Left cardiac atrium (tissue), 4 donors: ENCODE results near the gene MTMR10. TPM values are rescaled to one million over a fixed set of nuclear protein-coding genes. Genes with fewer than 3 reads are reported as not detected.

Experiments
- ATAC-seq, 2 donors: fragments of 200-7000 bp; cut with Tn5 transposase; one replicate each; pipeline ENCODE4 v1.9.1; 2020; ENCODE audit warnings: mild to moderate bottlenecking in 2 of 2, moderate library complexity in 2 of 2
- DNase-seq: peaks from one replicate; pipeline ENCODE4 v3.0.0-alpha.2; 2020
- intact Hi-C, 2 donors: fragments of 100-400 bp; cut with DNase I; formaldehyde crosslinking; loops; one replicate each; pipeline versions ENCODE4 v1.14.1 to v1.15.1; 2022 to 2023
- total RNA-seq, 2 donors: library from RNA; stranded (reverse); fragmentation: NEBNext Ultra II Directional; extraction: Animal tissue kit (Norgen Biotek cat#: 25700); gene quantifications; one replicate each; pipeline ENCODE4 v1.2.1, GENCODE V29; 2021
- donor health status: DM: no; HTN: yes; CAD: no.
- donor health status: DM: no; HTN: yes; CAD: no; lungs with severe emphysema.
- donor health status: DM: yes; HTN: yes; CAD: no.
- donor health status: Dilated cardiomyopathy.

The MTMR10 gene
- total RNA-seq, 2 donors from 2014 or later = 15.5 to 31.1 TPM

DNA sequence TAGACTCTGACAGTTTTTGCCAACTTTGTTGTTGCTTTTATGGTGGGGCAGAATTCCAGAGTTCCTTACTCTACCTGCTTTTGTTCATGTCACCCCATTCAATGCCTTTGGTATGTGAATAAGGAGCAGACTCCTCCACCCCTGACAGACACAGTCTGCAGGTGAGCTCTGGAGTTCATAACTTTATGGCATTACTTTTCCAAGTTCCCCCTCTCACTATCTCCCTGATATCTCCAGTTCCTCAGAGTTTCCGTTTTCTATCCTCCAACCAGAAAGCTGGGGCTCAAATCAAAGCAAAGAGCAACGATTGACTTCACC, 23.1 kb upstream of the MTMR10 start:
- DNase-seq = no peak
- no peak for ATAC-seq
- intact Hi-C loops = no loop called here

DNA sequence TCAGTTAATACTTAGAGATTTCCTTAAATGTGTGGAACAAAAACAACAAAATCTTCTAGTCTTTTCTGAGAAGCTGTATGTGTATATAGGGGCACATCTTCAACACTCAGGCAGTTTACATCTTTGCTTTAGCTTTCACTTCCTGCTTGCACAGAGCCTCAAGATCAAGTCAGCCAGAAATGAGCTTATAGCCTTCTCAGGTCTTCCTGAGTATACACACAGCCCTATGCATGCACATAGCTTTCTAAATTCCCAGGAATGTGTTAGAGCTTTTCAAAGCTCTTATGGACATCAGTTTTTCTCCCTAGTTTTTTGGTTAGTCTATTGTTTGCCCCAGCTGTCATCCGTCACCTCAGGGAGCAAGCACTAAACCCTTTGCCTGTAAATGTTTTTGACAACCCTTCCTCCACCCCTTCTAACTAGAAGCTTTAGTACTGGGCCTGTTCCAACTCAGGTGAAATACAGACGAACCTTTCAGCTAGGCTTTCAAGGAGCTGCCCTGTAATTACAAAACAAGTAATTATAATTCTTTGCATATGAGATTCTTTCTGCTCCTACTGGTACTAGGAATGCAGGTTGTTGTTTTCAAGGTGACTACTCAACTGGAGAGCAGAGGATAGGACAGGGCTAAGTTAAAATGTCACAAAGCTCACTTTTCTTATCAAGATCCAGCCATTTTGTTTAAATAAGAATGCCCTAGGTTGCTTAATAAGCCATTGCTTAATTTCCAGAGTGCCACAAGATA, 22.6 kb upstream of the MTMR10 start:
- DNase-seq (no peak), ATAC-seq (no peak)
- intact Hi-C loops = no loop called here

DNA sequence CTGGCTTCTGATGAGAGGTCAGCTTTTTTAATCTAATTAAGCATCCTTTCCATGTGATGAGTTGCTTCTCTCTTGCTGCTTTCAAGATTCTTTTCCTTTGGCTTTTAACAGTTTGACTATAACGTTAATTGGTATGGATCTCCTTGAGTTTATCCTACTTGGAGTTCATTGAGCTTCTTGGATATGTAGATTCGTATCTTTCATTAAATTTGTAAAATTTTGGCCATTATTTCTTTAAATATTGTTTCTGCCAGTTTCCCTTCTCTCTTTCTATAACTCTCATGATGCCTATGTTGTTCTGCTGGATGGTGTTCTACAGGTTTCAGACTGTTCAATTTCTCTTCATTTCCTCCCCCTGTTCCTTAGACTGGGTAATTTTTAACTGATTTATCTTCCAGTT, 21.0 kb upstream of the MTMR10 start:
- intact Hi-C loops = no loop called here
- DNase-seq (no peak), ATAC-seq (no peak)

DNA sequence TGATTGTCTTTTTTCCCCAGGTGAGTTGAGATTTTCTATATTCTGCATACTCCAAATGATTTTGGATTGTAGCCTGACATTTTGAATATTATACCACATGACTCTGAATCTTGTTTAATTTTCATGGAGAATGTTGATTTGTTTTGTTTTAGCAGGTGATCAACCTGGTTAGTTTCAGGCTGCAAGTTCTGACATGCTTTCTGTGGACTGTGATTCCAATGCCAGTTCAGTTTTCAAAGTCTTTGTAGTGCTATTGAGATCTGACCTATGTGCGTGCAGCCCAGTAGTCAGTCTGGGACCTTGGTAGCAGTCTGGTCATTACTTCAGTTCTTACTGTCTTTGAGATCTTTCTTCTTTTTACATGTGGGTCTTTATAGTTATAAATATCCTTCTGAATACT, 18.6 kb upstream of the MTMR10 start:
- DNase-seq (no peak), ATAC-seq (no peak)
- intact Hi-C loops = no loop called here

DNA sequence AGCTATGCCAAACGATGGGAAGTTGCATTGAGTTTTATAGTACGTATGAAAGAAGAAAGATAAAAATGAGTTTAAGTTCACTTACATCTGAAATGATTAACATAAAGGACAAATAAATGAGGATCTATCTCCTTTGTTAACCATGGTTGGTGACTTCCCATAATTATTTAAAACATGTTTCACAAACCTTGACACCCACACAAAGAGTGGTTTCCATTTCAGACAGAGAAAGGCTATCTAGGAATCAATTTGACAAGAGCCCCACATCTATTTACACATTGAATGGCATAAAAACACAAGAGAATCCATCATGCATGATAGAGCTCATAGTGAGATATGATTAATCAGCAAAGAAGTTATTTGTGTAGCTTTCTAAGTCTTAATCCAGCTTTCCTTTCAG, 14.2 kb upstream of the MTMR10 start:
- intact Hi-C loops = no loop called here
- DNase-seq = no peak

DNA sequence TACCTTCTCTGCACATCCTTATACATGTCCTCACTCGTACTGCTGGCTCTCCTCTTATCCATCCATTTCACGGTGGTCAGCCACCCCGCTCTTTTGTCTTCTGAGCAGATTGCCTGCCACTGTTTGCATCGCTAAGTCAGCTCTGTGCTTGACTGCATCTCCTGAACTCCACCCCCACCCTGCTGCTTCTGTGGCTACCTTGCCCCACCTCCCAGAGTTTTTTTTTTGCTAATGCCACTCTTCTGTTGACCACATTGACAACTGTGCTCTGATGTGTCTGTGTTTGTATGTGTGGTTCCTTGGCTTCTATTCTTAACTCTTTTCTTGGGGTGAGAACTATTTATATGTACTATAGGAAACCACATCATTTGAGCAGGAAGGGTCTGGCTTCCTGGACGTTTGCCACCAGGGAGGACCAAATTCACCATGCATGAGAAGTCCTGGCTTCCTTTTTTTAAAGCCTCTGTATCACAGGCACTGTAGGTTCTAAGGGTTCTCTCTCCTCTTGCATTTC, 12.8 kb upstream of the MTMR10 start:
- ATAC-seq (peak in 1 of 2 donors; percentile 69), DNase-seq (peak; percentile 57)
- intact Hi-C loops = no loop called here

More for the DNA sequence above, 14.2 kb upstream of the MTMR10 start:
- ATAC-seq = no peak

DNA sequence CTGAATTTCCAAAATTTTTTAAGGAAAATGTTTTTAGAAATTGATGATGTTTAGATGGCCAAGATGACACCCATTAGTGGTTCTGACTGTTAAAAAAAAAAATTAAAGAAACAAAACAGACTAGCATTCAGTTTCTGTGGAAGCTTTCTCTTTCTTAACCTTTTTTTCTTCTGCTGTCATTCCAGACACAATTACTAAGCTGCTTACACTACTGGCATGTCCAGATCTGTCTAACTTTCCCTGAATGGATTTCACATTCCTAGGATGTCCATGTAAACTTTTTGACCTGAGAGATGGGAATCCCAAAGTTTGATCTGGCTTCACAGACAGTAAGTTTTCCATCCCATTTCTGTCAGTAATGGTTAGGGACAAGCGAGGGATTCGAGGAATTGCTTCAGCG, 10.3 kb upstream of the MTMR10 start:
- ATAC-seq (no peak), DNase-seq (no peak)
- intact Hi-C loops = no loop called here

DNA sequence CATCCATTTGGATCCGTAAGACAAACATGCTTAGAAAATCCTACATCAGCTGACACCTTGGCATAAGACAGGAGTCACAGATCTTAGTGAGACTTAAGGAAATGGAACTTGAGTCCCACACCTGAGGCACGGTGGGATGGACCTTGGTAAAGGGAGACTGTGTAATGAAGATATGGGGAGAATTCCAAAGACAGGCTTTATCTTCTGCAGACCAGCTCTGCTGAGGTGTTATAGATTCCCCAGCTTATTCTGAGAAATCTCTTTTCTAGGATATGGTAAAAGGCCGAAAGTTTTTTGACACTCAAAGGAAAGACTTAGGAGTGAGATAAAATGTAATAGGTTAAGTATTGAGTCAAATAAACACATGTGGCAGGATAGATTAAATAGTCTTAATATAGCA, 8.3 kb upstream of the MTMR10 start:
- DNase-seq (no peak), ATAC-seq (no peak)
- intact Hi-C loops = no loop called here

DNA sequence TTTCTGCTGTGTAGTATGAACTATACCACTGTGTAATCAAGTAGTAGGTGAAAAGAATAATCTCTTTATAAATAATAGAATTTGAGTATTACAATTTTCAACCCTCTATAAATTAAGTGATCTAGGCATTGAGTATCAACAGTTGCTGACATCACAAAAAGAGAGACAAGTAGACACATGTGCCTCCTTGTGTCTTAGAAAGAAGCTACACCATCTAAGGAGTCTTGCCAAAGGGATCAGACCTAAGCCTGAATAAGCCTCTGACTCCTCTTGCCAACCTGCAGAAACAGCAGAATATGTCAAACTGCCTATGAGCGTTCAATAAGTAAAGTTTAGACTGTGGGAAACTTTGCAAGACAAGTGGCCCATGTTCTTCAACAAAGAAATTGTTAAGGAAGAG, 5.8 kb upstream of the MTMR10 start:
- no peak for DNase-seq
- ATAC-seq = no peak
- intact Hi-C loops = no loop called here

DNA sequence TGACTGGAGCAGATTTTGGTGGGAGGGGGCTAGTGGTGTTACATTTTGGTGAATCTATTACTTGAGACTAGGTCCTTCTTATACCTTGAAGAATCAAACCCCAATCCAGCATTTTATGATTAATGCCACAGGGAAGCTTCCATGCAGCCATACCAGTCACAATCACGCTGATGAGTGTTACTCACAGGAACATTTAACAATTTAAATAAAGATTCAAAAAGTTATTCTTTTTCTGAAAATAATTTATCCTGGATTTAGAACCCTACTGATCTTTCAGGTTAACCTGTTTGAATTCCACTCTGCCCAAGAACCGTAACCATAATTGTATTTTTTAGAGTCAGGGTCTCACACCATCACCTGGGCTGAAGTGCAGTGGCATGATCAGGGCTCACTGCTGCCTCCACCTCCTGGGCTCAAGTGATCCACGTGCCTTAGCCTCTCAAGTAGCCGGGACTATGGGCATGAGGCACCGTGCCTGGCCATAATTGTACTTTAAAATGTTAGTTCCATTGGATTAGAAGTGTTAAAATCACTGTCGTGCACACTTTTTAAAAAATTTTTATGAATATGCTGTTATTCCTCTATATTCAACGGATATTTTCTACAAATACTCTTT, 929 bp upstream of the MTMR10 start:
- no peak for DNase-seq
- no peak for ATAC-seq
- intact Hi-C loops = no loop called here

DNA sequence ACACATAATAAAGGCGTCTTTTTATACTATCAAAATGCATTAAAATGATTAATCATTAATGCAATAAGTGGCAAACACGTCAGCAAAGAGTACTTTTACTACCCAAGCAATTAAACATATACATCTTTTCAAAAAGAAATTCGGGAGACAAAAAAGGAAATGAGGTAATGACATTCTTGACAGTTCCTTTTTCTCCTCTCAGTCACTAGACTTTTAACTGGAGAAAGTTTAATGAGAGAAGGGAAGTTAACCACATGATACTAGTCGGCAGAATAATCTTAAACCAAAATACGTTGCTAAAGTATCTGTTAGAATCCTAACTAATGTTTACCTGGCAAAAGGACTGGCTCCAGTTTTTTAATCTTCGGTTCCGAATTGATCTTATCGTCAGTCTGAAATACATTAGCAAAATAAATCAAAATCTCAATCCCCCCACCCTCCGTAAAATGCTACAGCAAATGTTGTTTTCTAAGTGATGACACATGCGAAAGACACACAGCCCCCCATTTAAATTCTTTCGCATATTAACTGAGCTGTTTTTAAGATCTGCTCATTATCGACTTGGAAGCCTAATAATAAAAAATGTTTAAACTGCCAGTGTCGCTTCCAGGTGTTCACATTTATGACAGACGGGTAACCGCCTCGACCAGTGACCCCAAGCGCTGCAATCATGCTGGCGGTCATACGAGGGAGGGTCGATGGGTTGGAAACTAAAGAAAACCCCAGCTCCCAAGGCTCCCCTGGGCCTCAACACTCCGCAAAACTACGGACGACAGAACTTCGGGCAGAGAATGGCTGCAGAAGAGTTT, 778 bp downstream of the MTMR10 start:
- no peak for DNase-seq
- intact Hi-C loops = no loop called here
- no peak for ATAC-seq

DNA sequence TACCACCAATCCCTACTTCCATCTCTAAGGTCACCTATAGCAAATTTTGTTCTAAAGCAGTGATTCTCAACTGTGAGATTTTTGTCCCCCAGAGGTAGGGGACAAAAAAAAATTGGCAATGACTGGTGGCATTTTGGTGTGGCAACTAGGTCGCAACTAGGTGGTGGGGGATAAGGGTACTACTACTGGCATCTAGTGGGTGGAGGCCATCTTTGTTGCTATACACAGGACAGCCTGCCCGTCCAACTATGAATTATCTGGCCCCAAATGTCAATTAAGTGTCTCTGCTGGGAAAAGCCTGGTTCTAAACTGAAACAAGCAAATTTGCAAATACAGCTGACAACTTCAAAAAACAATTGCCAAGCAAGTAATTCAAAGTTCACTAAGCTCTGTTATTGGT, 1.4 kb downstream of the MTMR10 start:
- intact Hi-C loops = no loop called here
- DNase-seq (no peak), ATAC-seq (no peak)

DNA sequence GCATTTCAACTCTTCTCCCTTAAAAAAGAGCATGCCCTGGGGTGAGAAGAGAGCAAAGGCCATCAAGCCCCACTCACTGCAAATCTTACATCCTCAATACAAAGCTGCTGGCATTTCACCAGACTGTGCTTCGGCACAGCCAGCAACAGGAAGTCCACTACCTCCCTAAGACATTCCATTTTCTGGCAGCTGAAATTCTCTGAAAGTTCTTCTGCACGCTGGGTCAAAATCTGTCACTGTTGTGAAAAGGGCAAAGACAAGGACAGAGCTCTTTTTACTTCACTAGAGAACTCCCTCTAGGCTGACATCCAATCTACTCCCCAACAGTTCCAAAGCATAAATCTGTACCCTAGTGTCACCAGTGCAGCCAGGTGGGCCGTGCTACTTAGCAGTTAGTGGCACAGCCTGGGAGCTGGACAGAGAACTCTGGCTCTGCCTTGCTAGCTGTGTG, 6.3 kb downstream of the MTMR10 start:
- ATAC-seq (peak; percentile 46 to 54), DNase-seq (no peak)
- intact Hi-C loops = no loop called here

DNA sequence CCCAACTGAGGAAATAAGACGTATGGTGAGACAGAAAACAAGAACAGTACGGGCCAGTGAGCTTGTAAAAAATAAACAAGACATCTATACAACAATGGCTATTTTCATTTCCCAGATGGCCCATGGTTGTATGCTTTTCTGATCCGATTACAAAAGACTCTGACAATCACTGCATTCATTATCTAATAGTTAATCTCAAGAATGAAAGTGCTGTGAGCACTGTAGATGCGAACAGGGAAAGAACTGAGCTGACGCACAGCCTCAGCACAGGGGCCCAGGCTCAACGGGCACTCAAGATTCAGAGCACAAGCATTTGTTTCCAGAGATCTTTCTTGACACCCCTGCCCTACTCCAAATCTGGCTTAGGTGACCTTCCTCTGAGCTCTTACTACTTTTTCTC, 6.9 kb downstream of the MTMR10 start:
- intact Hi-C loops = no loop called here
- ATAC-seq = peak in 1 of 2 donors; percentile 26

DNA sequence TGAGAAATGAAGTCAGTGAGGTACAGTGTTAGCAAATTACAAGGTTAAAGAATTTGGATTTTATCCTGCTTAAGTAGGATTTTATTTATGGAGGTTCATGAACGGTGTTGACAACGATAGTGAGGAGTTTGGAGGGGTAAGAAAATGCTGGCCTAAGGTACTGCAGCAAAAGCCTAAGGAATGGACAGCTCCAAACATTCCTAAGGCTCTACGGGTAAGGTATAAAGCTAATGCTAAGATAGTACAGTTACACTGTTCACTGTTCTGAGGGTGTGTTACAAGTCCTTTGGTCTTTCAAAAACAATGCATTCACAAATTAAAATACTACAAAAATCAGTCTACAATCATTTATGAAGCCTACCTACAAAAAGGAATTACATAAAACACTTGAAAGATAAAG, 7.3 kb downstream of the MTMR10 start:
- intact Hi-C loops = no loop called here
- ATAC-seq (no peak), DNase-seq (no peak)

More for the DNA sequence above, 6.9 kb downstream of the MTMR10 start:
- DNase-seq = no peak

DNA sequence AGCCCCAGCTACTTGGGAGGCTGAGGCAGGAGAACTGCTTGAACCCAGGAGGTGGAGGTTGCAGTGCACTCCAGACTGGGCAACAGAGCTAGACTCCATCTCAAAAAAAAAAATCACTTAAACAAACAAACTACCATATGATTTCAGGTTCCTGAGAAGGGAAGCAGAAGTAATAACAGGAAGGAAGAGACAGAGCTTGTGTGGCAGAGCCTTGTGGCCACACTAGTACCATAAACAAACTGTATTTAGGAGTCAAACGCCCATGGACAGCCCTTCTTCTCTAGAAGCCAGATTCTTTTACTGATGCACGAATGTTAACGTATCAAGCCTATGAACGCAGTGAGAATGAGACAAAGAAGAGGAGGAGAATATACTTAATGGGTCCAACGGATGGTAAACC, 12.0 kb downstream of the MTMR10 start:
- ATAC-seq (no peak), DNase-seq (no peak)
- intact Hi-C loops = no loop called here

DNA sequence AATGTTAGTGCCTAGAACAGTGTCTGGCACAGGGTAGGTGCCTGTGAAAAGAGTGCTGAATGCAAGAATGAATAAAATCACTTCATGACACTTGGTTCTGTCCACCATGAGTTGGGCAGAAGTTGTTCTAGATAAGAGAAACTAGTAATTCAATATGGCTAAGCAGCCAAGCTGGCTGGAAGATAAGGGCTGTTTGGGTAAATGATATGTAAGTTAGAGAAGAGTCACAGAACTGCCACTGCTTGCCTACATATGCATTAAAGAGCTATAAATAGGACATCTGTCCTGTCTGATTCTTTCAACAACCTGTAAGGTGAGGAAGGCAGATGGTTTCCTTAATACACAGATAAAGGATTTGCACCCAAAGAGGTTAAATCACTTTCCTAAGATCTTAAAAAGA, 13.1 kb downstream of the MTMR10 start:
- ATAC-seq (no peak), DNase-seq (no peak)
- intact Hi-C loops = no loop called here

DNA sequence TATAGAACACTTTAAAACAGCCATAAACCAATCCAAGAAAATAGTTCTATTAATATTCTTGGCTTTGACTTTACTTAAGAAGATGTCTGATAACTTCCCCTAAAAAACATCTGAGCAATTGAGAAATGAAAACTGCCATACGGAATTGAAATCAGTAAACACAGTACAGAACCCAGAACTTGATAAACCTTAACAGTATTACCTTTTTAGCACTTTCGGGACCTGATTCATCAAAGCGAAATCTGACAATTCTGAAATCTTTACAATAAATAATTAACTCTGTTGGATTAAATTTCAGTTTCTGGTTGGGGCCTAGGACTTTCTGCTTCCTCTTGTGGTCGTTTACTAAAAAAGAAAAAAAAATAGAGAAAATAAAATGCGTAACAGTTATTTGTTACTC, 17.3 kb downstream of the MTMR10 start:
- no peak for ATAC-seq
- no peak for DNase-seq
- intact Hi-C loops = no loop called here

DNA sequence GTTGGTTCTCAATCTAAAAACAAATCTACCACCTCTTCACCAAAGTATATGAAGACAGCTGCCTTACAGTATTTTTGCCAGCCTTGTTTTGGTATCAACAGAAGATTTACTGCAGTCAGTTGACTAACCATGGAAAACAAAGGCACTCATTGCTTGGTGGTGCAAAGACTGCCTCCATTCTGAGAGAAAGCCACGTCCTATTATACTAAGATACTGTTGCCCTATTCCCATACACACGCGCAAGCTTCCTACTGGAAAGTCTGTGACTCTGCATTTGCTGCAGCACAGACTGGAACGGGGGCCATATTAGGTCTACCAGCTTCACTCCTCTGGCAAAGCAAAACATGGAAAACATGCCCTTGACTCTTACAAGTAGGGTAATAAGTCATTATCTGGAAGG, 18.0 kb downstream of the MTMR10 start:
- intact Hi-C loops = no loop called here
- DNase-seq (no peak), ATAC-seq (no peak)

DNA sequence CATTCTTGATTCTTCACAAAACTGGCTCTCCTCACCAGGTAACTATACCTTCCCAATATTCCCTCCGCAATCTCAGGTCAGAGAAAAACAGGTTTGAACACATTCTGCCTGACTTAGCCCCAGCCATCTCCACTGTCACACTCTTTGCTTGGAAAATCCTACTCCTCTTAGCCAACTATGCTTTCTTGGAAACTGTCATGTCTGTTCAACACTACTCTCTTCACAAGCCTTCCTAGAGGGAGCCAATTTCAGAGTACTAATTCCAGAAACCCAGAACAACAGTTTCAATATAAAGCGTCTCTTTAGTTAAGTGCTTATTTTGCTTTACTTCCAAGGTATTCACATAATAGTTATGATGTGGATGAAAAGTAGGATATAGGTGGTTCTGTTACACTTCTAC, 21.7 kb downstream of the MTMR10 start:
- intact Hi-C loops = no loop called here
- no peak for DNase-seq
- ATAC-seq = no peak
